ENCODE results near the gene METRN. TPM values are rescaled to one million over a fixed set of nuclear protein-coding genes. Genes with fewer than 3 reads are reported as not detected.

Gene METRN
- polyA plus RNA-seq, 1 of the 3 experiments (the other 2 are of a cell fraction): 59.7 TPM

- ChIA-PET CTCF (no interaction called here), POLR2A (no interaction called here)
- H3K36me3 ChIP-seq (replicated peaks in 1 of 2; ENCODE audit: control insufficient read depth in 1 of 2, insufficient read depth in 2 of 2, low read length in 1 of 2): no peaks in the 10 kb centered on the region
- no peaks in the 10 kb centered on the region for H4K20me1 ChIP-seq (ENCODE audit: insufficient read depth)
- no peaks in the 10 kb centered on the region for H3F3A ChIP-seq (replicated peaks; ENCODE audit: insufficient read depth)
- H3K9ac ChIP-seq: no peak overlapping the region
- no peak overlapping the region for H3K27ac ChIP-seq (ENCODE audit: low read depth in 2 of 2, low read length in 1 of 2)
- WGBS (ENCODE audit: low lambda C conversion rate): 80% methylated on average over 5 of the region's 38 CpGs
- no peaks in the 10 kb centered on the region for H3K9me2 ChIP-seq
- H3K79me2 ChIP-seq (ENCODE audit: insufficient read depth): no peaks in the 10 kb centered on the region
- DNase-seq: no peak
- H3K27me3 ChIP-seq (ENCODE audit: insufficient read depth): no peaks in the 10 kb centered on the region
- no peak overlapping the region for H2AFZ ChIP-seq (ENCODE audit: low read depth)
- no peaks in the 10 kb centered on the region for H3K9me3 ChIP-seq
- H3K4me3 ChIP-seq (ENCODE audit: low read depth in 2 of 2, low read length in 1 of 2): no peak overlapping the region
- H3K4me2 ChIP-seq: no peak overlapping the region
- TF ChIP-seq RCOR1 (IDR thresholded peaks at IDR 0.05; ENCODE audit: low read length) (no peak), GATA2 (CRISPR knock-in tag; IDR thresholded peaks at IDR 0.05) (no peak), RXRA (IDR thresholded peaks at IDR 0.05; ENCODE audit: borderline replicate concordance, low read depth) (no peak), CTCF (IDR thresholded peaks at IDR 0.05) (no peak), USF2 (IDR thresholded peaks at IDR 0.05; ENCODE audit: borderline replicate concordance, low read depth, low read length) (no peak), TEAD4 (IDR thresholded peaks at IDR 0.05; ENCODE audit: borderline replicate concordance, insufficient read depth) (no peak)
- no peaks in the 10 kb centered on the region for H3K4me1 ChIP-seq (ENCODE audit: control insufficient read depth in 1 of 2, insufficient read depth in 2 of 2, low read depth in 1 of 2, low read length in 1 of 2)
Measured at GRCh38 chr16:764848-765487, 50.0 kb downstream of the METRN start.

- ChIA-PET CTCF (no interaction called here), POLR2A (no interaction called here)
- Histone ChIP-seq H2AFZ (ENCODE audit: low read depth) (no peak overlapping the region), H3K9ac (no peak overlapping the region), H3F3A (replicated peaks; ENCODE audit: insufficient read depth) (no peaks in the 10 kb centered on the region), H3K36me3 (replicated peaks in 1 of 2; ENCODE audit: control insufficient read depth in 1 of 2, insufficient read depth in 2 of 2, low read length in 1 of 2) (no peaks in the 10 kb centered on the region), H3K9me3 (no peaks in the 10 kb centered on the region), H3K27ac (ENCODE audit: low read depth in 2 of 2, low read length in 1 of 2) (no peak overlapping the region), H3K4me1 (ENCODE audit: control insufficient read depth in 1 of 2, insufficient read depth in 2 of 2, low read depth in 1 of 2, low read length in 1 of 2) (no peaks in the 10 kb centered on the region), H3K9me2 (no peaks in the 10 kb centered on the region), H3K4me2 (no peak overlapping the region), H3K4me3 (ENCODE audit: low read depth in 2 of 2, low read length in 1 of 2) (no peak overlapping the region), H3K27me3 (ENCODE audit: insufficient read depth) (no peaks in the 10 kb centered on the region), H4K20me1 (ENCODE audit: insufficient read depth) (no peaks in the 10 kb centered on the region), H3K79me2 (ENCODE audit: insufficient read depth) (no peaks in the 10 kb centered on the region)
- no CpG with 5 or more reads among the region's 29 CpGs for WGBS (ENCODE audit: low lambda C conversion rate)
- no peak for TF ChIP-seq FOXJ3 (CRISPR knock-in tag; IDR thresholded peaks at IDR 0.05)
- DNase-seq: no peak
Measured at GRCh38 chr16:765488-765865, 50.6 kb downstream of the METRN start.
